K562 (cell line): ENCODE data around the gene BRSK1. TPM values are rescaled to one million over a fixed set of nuclear protein-coding genes. Genes with fewer than 3 reads are reported as not detected.

Experiments
- ATF1 ChIP-seq, 2 experiments: fragments of 450-650 bp in 1 of 2; IDR thresholded peaks; 2 replicates each; pipeline ENCODE4 v1.6.1; 2016; ENCODE audit warnings: missing compliant biosample characterization in 1 of 2, missing genetic modification characterization in 1 of 2
- ATF6 ChIP-seq: sonication (generic); formaldehyde crosslinking; IDR thresholded peaks from 2 replicates; pipeline ENCODE4 v1.4.0; 2020; ENCODE audit warnings: mild to moderate bottlenecking, missing genetic modification reagents
- BRD9 ChIP-seq: fragments of 450-650 bp; IDR thresholded peaks from 2 replicates; pipeline ENCODE4 v1.6.1; 2018; ENCODE audit warnings: low read depth; ENCODE audit not compliant: partially characterized antibody
- CAMTA2 ChIP-seq: fragments of 250-450 bp; sonication (Bioruptor Pico); conservative IDR thresholded peaks from 2 replicates; pipeline ENCODE4 v1.5.1; 2022
- DACH1 ChIP-seq: fragments of 450-650 bp; IDR thresholded peaks from 2 replicates; pipeline ENCODE4 v1.6.1; 2018; ENCODE audit not compliant: partially characterized antibody
- DLX4 ChIP-seq: fragments of 250-450 bp; sonication (Bioruptor Pico); IDR thresholded peaks from 2 replicates; pipeline ENCODE4 v1.6.1; 2021; ENCODE audit warnings: mild to moderate bottlenecking
- DMBX1 ChIP-seq: fragments of 250-450 bp; sonication (Bioruptor Pico); IDR thresholded peaks from 2 replicates; pipeline ENCODE4 v1.8.0; 2022; ENCODE audit warnings: inconsistent platforms, mild to moderate bottlenecking, moderate library complexity, borderline replicate concordance
- ETS2 ChIP-seq: IDR thresholded peaks from 2 replicates; pipeline ENCODE4 v1.6.1; 2016; ENCODE audit warnings: borderline replicate concordance, missing genetic modification characterization, mild to moderate bottlenecking, moderate library complexity, missing compliant biosample characterization; ENCODE audit not compliant: poor library complexity, severe bottlenecking
- GATAD2B ChIP-seq: fragments of 450-650 bp; IDR thresholded peaks from 2 replicates; pipeline ENCODE4 v1.6.1; 2017; ENCODE audit warnings: mild to moderate bottlenecking, borderline replicate concordance
- HMGN3 ChIP-seq: IDR thresholded peaks from 2 replicates; pipeline ENCODE4 v1.6.1; 2011; ENCODE audit warnings: borderline replicate concordance, low read depth, mild to moderate bottlenecking, mixed read lengths, low read length; ENCODE audit not compliant: insufficient read length; ENCODE audit errors: extremely low read depth
- KLF13 ChIP-seq: fragments of 450-650 bp; IDR thresholded peaks from 2 replicates; pipeline ENCODE4 v1.6.1; 2016; ENCODE audit warnings: missing genetic modification characterization, low read depth, mild to moderate bottlenecking, missing compliant biosample characterization, moderate library complexity, borderline replicate concordance
- RBM22 ChIP-seq: fragments of 200-400 bp; formaldehyde crosslinking; IDR thresholded peaks from 2 replicates; pipeline ENCODE4 v1.6.1; 2018; ENCODE audit warnings: low read length, low read depth; ENCODE audit not compliant: poor library complexity, severe bottlenecking
- RBM34 ChIP-seq: fragments of 200-400 bp; formaldehyde crosslinking; IDR thresholded peaks from 2 replicates; pipeline ENCODE4 v1.6.1; 2018; ENCODE audit warnings: low read length, borderline replicate concordance; ENCODE audit not compliant: insufficient read depth
- SMARCB1 ChIP-seq: IDR thresholded peaks from 2 replicates; pipeline ENCODE4 v1.6.1; 2011; ENCODE audit warnings: improper control_type of control experiment, low read depth; ENCODE audit not compliant: insufficient read length
- SRSF9 ChIP-seq: fragments of 200-400 bp; formaldehyde crosslinking; IDR thresholded peaks from 2 replicates; pipeline ENCODE4 v1.6.1; 2017; ENCODE audit warnings: low read depth, low read length, borderline replicate concordance
- TAF1 ChIP-seq: IDR thresholded peaks from 2 replicates; pipeline ENCODE4 v1.6.1; 2011; ENCODE audit warnings: mild to moderate bottlenecking, low read length, moderate library complexity; ENCODE audit not compliant: insufficient read depth, control insufficient read depth, severe bottlenecking; ENCODE audit errors: extremely low read depth
- TCF15 ChIP-seq: fragments of 250-450 bp; sonication (Bioruptor Pico); IDR thresholded peaks from 2 replicates; pipeline ENCODE4 v1.8.0; 2022; ENCODE audit warnings: moderate library complexity, mild to moderate bottlenecking, inconsistent platforms
- TEAD1 ChIP-seq, 2 experiments: fragments of 450-650 bp in 1 of 2; sonication (generic) in 1 of 2; formaldehyde crosslinking; IDR thresholded peaks; 2 replicates each; pipeline versions ENCODE4 v1.4.0 to v1.8.0; 2020 to 2022; ENCODE audit warnings: mild to moderate bottlenecking in 2 of 2, missing genetic modification reagents in 1 of 2
- THAP7 ChIP-seq: fragments of 250-450 bp; sonication (Bioruptor Pico); IDR thresholded peaks from 2 replicates; pipeline ENCODE4 v1.5.0; 2021
- ZNF282 ChIP-seq: sonication (generic); formaldehyde crosslinking; IDR thresholded peaks from 2 replicates; pipeline ENCODE4 v1.8.1; 2023; ENCODE audit warnings: missing genetic modification reagents
- ZNF584 ChIP-seq: fragments of 200-800 bp; sonication (Bioruptor generic); IDR thresholded peaks from 2 replicates; pipeline ENCODE4 v1.6.1; 2016; ENCODE audit warnings: low read depth, mild to moderate bottlenecking, missing genetic modification characterization, missing compliant biosample characterization
- ZNF75A ChIP-seq: fragments of 450-650 bp; formaldehyde crosslinking; IDR thresholded peaks from 2 replicates; pipeline ENCODE4 v1.4.0; 2020; ENCODE audit warnings: mild to moderate bottlenecking
- polyA plus RNA-seq, 8 experiments: library from polyadenylated mRNA; depleted of rRNA in 4 of 8; stranded (reverse) in 5 of 8; unstranded in 3 of 8; fragments of >200 nt; fragmentation: Nextera tagmentation in 2 of 8; fragmentation: Illumina TruSeq in 1 of 8; extraction: Ambion mirVana in 2 of 8; extraction: Trizol in 1 of 8; gene quantifications; 2 replicates each; pipeline versions ENCODE4 v1.2.1 to v1.2.3, GENCODE V29; 2011 to 2014; ENCODE audit warnings: inconsistent platforms in 1 of 8, missing spikeins in 1 of 8
- total RNA-seq, 7 experiments: library from RNA; depleted of rRNA in 6 of 7; stranded (reverse); fragments of >200 nt in 6 of 7; fragmentation: Illumina TruSeq in 2 of 7; extraction: Trizol in 2 of 7; gene quantifications; 2 replicates each; pipeline versions ENCODE4 v1.2.1 to v1.2.3, GENCODE V29; 2011 to 2021; ENCODE audit warnings: low replicate concordance in 1 of 7

Gene BRSK1
- total and polyA plus RNA-seq, 9 of the 15 experiments (the other 6 are each of a cell fraction or from before 2014, with no cell fraction given): 1.7 to 9.3 (median 3.8) TPM; not detected in 2

GRCh38 chr19:55279770-55280643 lies 3.8 kb upstream of the BRSK1 start, which contains the start of gene HSPBP1 (continued):
- TF ChIP-seq RBM34 (no peak), CAMTA2 (CRISPR knock-in tag) (no peak), SRSF9 (no peak), ATF6 (no peak), BRD9 (no peak), TEAD1 (CRISPR knock-in tag; IDR thresholded peaks at IDR 0.05) (0 out of 4 replicates have a peak, but pooled peaks of 1 of the 2 experiments have one; percentile 78), ZNF282 (no peak), DACH1 (no peak), GATAD2B (no peak), TCF15 (CRISPR knock-in tag) (no peak), RBM22 (peak; percentile 88), SMARCB1 (no peak), KLF13 (tag) (peak; percentile 19; the same call in 1 of the 2 replicates), HMGN3 (no peak), THAP7 (no peak), ZNF584 (CRISPR knock-in tag) (no peak), ZNF75A (no peak), ETS2 (tag) (no peak), TAF1 (peak; percentile 59), DLX4 (CRISPR knock-in tag) (no peak), ATF1 (CRISPR knock-in tag; IDR thresholded peaks at IDR 0.05) (no peak), ATF1 (tag; IDR thresholded peaks at IDR 0.05) (peak; percentile 97), DMBX1 (no peak)
